A549 (cell line): ENCODE data around the gene IL36B.

Source experiments
- CEBPB ChIP-seq, 2 experiments: fragments of >200 bp in 1 of 2; sonication (Bioruptor Twin) in 1 of 2; formaldehyde crosslinking in 1 of 2; IDR thresholded peaks; 2 replicates each; pipeline ENCODE4 v1.6.1; 2012 to 2016
- GATA3 ChIP-seq: IDR thresholded peaks from 2 replicates; pipeline ENCODE4 v1.6.1; 2012; ENCODE audit warnings: borderline replicate concordance
- PHF8 ChIP-seq: fragments of 200-600 bp; sonication (generic); IDR thresholded peaks from 2 replicates; pipeline ENCODE4 v1.6.1; 2016; ENCODE audit warnings: low read depth, mild to moderate bottlenecking, antibody characterized with exemption, moderate library complexity, borderline replicate concordance
- RCOR1 ChIP-seq: fragments of 150-350 bp; IDR thresholded peaks from 2 replicates; pipeline ENCODE4 v1.6.1; 2014; ENCODE audit warnings: antibody characterized with exemption, low read length, low read depth
- TF ChIP-seq, protein P1 (sequence below): fragments of >200 bp; sonication (Bioruptor Twin); formaldehyde crosslinking; IDR thresholded peaks from 3 replicates; pipeline ENCODE4 v1.5.1; 2016
- TF ChIP-seq, protein P2 (sequence below): fragments of 200-600 bp; sonication (generic); IDR thresholded peaks from 2 replicates; pipeline ENCODE4 v1.6.1; 2016; ENCODE audit warnings: antibody characterized with exemption, mild to moderate bottlenecking, moderate library complexity
- TF ChIP-seq, protein P3 (sequence below): IDR thresholded peaks from 2 replicates; pipeline ENCODE4 v1.6.1; 2012

DNA sequence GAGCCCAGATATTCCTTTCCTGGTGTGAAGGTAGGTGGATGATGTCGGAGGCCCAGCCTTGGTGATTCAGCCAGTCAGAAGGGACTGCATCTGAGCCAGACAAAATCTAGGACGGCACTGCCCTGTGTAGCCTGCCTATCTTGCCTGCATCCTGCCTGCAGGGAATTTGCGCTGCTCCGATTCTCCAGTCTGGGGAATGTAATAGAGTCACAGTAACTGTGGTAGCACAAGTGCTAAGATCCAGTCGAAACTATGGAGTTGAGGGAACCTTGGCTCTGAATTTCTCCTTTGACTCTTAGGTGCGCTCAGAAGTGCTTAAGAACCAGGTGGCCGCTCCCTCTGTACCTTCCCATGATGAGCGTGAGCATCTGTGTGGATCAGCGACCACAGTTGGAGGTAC lies 15.9 kb downstream of the IL36B start:
- TF ChIP-seq PHF8 (no peak), RCOR1 (no peak), CEBPB (IDR thresholded peaks at IDR 0.05) (no peak), GATA3 (no peak)
- TF ChIP-seq, protein P1, sequence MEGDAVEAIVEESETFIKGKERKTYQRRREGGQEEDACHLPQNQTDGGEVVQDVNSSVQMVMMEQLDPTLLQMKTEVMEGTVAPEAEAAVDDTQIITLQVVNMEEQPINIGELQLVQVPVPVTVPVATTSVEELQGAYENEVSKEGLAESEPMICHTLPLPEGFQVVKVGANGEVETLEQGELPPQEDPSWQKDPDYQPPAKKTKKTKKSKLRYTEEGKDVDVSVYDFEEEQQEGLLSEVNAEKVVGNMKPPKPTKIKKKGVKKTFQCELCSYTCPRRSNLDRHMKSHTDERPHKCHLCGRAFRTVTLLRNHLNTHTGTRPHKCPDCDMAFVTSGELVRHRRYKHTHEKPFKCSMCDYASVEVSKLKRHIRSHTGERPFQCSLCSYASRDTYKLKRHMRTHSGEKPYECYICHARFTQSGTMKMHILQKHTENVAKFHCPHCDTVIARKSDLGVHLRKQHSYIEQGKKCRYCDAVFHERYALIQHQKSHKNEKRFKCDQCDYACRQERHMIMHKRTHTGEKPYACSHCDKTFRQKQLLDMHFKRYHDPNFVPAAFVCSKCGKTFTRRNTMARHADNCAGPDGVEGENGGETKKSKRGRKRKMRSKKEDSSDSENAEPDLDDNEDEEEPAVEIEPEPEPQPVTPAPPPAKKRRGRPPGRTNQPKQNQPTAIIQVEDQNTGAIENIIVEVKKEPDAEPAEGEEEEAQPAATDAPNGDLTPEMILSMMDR: no peak
- TF ChIP-seq, protein P2, sequence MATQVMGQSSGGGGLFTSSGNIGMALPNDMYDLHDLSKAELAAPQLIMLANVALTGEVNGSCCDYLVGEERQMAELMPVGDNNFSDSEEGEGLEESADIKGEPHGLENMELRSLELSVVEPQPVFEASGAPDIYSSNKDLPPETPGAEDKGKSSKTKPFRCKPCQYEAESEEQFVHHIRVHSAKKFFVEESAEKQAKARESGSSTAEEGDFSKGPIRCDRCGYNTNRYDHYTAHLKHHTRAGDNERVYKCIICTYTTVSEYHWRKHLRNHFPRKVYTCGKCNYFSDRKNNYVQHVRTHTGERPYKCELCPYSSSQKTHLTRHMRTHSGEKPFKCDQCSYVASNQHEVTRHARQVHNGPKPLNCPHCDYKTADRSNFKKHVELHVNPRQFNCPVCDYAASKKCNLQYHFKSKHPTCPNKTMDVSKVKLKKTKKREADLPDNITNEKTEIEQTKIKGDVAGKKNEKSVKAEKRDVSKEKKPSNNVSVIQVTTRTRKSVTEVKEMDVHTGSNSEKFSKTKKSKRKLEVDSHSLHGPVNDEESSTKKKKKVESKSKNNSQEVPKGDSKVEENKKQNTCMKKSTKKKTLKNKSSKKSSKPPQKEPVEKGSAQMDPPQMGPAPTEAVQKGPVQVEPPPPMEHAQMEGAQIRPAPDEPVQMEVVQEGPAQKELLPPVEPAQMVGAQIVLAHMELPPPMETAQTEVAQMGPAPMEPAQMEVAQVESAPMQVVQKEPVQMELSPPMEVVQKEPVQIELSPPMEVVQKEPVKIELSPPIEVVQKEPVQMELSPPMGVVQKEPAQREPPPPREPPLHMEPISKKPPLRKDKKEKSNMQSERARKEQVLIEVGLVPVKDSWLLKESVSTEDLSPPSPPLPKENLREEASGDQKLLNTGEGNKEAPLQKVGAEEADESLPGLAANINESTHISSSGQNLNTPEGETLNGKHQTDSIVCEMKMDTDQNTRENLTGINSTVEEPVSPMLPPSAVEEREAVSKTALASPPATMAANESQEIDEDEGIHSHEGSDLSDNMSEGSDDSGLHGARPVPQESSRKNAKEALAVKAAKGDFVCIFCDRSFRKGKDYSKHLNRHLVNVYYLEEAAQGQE: no peak
- TF ChIP-seq, protein P3, sequence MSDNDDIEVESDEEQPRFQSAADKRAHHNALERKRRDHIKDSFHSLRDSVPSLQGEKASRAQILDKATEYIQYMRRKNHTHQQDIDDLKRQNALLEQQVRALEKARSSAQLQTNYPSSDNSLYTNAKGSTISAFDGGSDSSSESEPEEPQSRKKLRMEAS: no peak
